ENCODE data around the gene MICALL2.

The MICALL2 gene

DNA sequence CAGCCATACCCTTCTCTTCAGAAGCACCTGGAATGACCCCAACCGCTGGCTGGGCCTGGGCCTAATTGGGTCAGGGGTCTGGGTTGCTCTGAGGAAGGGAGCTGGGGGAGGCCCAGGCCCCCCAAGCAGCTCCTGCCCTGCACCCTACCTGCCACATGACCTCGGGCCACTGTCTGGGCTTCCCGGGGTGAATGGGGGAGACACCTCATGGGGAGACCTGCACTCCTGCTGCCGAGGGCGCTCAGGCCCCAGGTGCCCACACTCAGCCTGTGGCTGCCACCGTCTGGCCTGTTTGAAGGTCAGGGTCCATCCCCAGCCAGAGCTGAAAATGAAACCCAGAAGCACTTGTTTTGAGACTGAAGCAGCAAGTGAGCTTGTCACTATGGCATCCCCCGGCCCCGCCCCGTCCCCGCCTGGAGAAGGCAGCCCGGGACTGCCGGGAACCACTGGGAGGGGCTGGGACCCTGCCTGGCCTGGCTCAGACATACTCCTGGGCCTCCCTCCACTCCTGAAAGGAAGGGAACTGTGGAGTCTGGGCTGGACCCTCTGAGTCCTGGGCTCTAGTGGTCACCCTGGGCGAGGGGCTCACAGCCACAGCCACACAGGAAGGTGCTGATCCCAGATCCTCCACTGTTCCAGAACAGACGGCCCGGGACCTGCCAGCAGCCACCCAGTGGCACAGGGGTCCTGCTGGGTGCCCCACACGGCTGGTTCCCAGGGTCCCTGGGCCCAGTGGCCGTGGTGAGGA lies 7.4 kb upstream of the MICALL2 start:
- no peak for DNase-seq

DNA sequence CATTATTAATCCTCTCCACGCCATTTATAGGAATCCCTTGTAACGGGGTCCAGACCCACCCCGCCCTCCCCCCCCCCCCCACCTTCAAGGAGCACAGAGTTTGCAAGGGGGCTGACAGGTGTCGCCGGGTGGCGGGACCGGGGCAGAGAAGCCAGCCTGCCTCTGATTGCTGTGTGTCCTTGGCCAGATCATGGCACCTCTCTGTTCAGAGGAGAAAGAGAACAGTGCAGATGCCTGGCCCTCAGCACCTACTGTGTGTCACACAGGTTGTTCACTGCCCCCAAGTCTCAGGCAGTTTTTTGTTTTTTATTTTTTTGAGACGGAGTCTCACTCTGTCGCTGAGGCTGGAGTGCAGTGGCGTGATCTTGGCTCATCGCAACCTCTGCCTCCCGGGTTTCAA lies 5.4 kb upstream of the MICALL2 start:
- DNase-seq: no peak

DNA sequence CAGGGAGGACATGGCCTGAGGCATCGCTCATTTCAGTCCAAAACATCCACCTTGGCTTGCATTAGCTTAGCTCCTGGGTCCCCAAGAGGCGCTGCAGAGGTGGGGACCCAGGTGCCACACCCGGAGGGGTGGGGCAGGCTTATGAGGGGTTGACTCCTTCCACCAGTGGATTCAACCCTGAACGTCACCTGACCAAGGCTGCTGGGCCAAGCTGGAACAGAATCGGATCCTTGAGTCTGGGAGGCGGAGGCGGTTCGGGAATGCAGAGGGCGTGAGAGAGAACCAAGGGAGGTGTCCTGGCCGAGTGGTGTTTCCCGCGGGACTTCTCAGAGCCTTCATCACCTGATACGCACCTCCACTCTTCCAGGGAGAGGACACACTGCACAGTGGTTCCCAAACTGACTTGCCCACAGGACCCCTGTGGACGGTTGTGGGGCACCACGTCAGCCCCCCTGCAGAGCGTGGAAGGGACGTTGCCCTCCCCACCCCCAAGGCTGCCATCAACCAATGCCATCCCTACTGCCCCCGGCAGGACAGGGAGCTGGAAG lies 4.5 kb upstream of the MICALL2 start:
- no peak for DNase-seq

DNA sequence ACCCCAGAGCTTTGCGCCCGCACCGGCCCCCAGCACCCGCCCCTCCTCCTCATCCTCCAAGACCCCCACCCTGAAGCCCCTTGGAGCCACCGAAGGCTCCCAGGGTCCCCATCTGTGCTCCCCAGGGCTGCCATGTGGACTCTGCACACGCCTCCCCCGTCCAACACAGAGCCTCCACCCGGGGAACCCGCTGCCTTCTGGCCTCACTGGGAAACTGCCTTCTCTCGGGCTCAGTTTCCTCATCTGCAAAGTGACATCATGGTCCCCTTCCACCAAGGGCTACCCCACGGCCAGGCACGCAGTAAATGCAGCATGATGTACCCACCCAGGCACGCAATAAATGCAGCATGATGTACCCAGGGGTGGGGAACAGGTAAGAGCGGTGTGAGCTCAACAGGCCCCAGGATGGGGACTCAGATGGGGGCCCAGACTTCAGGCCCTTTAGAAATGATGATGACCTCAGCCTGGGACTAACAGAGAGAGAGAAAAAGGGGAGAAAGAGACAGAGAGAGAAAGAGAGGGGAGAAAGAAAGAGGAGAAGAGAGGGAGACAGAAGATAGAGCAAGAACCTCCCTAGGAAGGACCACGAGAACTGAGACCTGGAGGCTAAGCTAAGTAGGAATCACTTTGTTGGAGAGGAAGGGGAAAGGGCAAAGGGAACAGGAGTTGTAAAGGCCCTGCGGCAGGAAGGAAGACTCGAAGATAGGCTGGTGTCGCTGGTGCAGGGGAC lies 2.5 kb upstream of the MICALL2 start:
- no peak for DNase-seq

DNA sequence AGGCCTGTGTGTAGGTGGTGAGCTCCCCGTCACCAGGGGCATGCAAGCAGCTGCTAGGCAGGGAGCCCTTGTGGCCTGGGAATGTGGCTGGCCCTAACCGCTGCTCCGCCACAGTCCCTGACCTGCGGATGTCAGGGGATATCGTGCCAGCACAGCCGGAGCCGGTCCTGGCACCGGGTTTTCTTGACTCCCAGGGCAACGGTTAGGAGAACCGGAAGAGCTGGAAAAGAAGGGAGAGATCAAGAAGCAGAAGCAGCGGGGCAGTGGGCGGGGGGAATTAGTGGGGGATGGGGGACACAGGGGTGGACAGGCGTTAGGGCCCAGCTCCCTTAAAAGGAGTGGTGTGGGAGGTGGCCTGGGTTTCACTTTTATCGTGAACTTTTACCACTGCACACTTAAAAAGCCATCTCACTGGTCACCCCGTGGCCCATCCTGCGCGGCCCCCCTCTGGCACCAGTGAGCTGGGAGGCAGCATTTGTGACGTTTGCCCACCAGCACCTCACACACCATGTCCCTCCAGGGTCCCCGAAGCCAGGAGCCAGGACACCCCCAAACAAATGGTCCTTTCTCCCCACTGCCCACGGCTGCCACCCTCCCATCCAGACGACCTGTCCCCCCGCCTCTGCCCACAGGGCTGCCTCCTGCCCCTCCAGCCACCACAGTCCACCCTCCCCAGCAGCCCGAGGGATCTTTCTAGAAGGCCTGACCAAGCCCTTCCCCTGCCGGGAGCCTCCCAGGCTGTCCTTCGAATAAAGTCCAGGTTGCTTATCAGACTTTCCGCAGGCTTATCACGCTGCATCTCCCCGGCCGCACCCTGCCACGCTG lies 1.8 kb upstream of the MICALL2 start:
- no peak for DNase-seq

DNA sequence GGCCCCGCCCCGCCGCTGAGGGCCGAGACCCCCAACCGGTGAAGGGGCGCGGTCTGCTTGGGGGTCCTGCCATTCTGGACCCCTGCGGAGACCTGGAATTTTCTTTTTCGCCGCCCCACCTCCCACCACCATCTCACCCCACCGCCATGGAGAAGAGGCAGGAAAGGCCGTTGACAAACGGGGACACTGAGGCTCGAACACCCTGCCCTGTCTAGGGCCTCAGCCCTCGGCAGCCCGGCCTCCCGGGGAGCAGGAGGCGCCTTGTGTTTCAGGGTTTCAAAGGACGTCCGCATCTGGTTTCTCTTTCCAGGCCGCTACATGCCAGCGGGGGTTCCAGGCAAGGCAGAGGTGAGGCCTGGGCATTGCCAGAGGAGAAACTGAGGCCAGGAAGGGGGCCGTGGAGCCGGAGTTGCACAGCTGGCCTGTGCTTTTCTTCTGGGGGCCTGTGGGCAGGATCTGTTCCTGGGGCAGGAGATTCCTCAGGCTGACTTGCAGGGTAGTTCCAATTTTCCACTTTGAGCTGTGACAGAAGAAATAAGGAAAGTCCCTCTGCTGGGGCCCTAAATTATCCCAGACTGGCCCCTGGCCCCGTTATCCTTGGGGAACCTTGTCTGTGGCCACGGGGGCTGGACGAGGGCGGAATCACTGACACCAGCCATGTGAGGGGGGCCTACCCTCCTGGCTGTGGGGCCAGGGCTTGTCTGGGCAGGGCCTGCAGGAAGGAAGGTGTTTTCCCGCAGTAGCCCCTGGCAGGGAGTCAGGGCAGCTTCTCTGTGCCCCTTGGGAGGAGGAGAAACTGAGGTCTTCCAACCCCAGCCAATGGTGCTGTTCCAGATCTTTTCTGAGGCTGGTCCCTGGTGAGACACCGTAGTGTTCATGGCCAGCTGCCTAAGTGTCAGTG lies 900 bp upstream of the MICALL2 start:
- no peak for DNase-seq

DNA sequence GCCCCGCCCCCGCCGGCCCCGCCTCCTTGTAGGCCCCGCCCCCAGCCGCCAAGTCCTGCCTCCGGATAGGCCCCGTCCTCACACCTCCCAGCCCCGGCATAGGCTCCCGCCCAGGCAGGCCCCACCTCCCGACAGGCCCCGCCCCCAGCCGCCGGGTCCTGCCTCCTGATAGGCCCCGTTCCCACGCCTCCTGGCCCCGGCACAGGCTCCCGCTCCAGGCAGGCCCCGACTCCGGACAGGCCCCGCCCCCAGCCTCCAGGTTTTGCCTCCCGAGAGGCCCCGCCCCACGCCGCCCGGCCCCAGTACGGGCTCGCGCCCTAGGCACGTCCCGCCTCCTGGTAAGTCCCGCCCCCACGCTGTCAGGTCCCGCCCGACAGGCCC lies 232 bp upstream of the MICALL2 start:
- peak; percentile 96 for DNase-seq

DNA sequence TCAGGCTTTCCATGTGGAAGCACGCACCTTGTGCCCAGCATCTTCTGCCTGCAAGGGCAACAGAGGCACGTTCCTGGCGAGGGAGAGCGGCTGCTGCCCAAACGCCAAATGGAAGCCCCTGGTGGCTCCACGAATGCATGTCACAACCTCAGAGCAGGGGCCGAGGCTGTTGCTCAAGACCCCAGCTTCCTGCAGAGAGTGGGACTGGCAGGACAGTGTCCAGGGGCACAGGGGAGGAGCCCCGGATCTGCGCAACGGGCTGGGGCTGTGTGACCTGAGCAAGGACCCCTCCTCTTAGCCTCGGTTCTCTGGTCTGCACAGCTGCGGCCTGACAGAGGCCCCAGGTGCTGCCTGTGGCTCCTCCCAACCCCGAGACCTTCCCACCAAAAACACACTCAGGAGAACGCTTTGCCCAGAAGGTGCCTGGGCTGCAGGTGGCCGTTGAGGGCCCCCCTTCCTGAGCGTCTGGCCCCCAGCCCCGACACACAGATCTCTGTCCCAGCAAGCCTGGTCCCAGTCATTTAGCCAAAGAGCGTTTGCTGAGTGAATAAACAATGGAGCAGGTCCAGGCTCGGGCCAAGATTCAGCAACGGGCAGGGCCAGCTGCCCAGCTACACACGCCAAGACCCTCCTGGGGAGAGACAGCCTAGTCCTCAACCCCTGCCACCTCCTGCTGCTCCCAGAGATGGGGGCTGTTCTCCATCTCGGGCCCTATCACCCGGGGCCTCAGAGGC lies 1.2 kb downstream of the MICALL2 start:
- DNase-seq: no peak

DNA sequence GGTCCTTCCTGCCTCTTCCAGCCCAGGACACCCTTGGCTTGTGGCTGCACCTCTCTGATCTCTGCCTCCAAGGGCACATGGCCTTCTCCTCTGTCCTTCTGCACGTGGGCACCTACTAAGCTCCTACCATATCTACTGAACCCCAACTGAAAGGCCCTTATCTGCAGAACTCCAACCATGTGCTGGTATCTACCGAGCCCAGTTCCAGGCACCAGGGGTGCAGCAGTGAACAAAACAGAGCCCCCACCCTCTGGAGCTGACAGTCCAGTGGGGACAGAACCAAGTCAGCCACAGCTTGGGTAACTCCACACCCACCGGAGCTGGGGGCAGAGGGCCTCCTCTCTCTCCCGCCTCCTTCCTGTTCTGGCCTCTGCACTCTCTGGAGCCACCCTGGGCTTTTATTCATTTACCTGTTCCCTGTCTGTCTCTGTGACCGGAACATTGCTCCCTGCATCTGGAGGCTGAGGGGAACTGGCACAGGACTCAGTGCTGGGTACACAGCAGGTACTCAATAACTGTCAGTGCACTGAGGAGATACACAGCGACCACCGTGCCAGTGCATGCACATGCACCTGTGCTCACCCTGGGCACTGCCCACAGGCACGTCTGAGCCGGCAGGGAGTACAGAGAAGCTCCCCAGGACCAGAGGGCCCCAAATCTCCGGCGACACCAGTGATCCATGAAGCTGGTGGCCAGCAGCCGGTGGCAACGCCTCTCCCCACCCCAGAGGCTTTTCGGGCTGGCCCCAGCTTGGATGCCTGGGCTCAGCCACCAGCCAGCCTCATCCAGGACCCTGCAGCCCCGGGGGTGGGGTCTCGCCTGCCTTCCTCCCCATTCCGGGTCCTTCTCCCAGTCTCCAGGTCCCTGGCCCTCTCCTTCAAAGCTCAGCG lies 2.0 kb downstream of the MICALL2 start:
- no peak for DNase-seq

DNA sequence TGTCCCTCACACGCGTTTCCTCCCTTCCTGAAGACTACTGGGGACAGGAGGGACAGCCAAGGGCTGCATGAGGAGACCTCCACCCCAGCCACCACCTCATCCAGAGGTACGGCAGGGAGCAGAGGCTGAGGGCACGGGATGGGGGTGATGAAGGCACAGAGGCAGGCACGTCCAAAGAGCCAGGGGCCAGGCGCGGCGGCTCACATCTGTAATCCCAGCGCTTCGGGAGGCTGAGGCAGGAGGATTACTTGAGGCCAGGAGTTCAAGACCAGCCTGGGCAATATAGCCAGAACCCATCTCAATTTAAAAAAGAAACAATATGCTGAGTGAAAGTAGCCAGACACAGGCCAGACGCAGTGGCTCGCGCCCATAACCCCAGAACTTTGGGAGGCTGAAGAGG lies 3.3 kb downstream of the MICALL2 start:
- DNase-seq: no peak

DNA sequence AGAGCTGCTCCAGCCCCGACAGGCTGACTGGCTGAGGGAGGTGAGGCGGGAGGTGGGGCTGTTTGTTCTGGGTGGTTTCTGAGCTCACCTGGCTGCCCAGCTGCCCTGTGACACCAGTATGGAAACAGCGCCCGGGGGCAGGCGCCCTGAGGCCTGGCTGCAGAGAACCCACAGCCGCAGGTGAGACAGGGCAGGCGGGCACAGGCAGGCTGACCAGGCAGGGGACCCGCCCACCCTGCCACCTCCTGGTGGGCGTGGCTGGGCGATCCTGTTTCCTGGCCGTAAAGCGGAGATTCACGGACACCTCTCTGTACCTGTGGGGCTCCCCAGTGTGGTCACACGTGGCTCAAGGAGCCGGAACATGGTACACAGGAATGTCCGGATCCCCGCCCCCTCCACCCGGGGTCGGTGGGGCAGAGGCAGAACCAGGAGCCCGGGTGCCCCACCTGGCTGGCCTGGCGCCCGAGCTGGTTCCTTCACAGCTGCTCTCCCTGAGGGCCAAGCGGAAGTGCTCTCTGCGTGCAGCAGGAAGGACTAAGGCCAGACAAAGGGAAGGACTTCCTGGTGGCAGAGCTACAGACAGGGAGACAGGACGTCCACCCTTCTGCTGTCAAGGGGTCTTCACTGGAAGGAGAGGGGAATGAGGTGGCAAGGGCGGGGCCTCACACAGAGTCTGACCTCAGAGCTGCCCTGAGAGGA lies 3.9 kb downstream of the MICALL2 start:
- no peak for DNase-seq

DNA sequence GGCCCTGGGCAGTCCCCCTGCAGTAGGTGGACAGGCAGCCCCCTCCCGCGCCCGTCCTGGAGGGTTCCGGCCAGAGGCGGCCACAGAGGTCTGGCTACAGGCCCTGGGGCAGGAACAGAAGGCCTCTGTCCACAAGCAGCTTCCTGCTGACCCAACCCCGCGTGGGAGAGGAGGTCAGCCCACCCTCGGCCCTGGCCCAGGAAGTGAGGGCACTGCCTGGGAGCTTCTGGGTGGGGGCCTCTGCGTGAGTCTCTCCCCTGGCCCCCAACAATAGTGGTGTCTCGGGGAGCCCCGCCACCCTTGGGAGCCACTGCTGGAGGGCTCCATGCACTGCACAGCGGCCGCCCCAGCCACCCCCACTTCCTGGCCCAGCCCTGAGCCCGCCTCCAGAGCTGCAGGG lies 4.7 kb downstream of the MICALL2 start:
- DNase-seq: no peak

DNA sequence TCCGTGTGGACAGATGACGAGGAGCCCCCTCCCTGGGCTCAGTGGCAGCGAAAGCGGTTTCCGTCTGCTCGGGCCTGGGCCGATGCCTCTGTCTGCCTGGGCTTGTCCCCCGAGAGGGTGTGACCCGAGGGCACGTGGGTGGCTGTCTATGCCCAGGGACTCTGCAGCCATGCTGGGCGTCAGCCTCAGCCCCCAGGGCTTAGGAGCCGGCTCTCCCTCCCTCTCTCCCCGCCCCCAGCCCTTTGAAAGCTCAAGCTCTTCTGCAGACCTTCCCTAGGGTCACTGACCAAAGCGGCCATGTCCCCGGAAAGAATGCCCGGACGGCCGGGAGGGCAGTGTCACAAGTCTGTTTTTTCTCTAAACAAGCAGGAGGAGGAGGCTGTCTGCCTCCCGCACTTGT lies 7.1 kb downstream of the MICALL2 start:
- DNase-seq: no peak

DNA sequence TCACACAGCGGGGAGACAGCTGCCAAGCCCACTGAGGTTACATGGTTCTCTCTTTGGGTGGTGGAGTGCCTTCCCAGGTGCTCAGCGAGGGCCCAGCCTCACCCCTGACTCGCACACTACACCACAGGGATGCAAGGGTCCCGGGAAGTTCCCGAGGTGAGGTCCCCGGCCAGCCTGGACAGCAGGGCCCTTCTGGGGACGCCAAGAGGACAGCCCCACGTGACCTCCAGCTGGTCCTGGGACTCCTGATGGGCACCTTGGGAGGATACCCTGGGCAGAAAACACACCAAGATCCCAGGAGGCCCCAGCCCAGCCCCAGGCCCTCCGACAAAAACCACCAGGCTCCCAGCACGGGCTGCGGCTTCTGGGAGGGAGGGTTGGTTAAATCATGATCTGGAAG lies 8.3 kb downstream of the MICALL2 start:
- no peak for DNase-seq

DNA sequence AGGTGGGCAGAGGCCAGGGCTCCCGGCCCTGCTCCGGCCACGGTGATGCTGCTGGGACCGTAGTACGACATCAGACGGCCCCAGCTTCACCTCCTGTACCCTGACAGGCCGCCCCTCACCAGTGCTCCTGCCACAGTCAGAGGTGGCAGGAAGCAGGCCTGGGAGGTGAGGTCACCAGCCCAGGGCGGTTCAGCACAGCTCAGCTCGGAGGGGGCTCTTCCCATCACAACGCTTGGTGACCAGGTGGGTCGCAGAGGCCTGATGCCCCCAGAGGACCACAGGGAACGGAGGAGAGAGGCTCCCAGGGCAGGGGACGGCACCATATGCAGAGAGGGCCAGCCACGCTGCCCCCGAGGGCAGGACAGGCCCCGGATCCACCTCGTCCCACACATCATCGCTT lies 8.8 kb downstream of the MICALL2 start:
- no peak for DNase-seq

DNA sequence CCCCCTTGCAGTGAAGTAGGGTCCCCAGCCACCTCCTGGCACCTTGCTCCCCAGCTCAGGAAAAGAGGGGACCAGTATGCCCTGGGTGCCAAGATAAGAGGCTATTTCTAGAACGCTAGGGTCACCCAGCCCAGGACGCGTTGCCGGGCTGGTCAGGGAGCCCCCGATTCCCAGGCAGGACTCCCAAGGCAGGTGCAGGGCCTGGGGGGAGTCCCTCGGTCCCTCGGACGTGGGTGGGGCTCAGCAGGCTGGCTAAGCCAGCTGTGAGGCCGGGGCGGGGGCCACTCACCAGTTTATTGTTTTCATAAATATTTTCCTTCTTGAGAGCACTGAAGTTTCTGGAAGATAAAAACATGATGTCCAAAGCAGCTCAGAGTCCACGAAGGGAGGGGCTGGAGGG lies 9.3 kb downstream of the MICALL2 start:
- no peak for DNase-seq

DNA sequence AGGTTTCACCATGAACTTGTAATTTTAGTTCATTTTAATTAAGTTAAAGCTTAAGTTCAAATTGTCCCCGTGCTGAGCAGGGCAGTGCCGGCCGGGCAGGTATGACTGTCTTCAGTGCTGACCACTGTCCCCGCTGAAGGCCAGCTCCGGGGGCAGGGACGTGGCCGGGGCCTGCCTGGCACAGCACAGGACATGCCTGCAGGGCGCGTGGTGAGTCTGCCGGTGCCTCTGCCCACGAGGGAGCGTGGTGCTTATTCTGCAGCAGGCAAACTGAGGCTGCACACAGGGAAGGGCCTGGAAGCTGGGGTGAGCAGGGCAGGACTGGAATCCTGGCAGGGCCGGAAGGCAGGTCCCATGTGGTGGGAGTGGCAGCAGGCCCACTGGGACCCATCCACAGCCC lies 9.8 kb downstream of the MICALL2 start:
- no peak for DNase-seq

DNA sequence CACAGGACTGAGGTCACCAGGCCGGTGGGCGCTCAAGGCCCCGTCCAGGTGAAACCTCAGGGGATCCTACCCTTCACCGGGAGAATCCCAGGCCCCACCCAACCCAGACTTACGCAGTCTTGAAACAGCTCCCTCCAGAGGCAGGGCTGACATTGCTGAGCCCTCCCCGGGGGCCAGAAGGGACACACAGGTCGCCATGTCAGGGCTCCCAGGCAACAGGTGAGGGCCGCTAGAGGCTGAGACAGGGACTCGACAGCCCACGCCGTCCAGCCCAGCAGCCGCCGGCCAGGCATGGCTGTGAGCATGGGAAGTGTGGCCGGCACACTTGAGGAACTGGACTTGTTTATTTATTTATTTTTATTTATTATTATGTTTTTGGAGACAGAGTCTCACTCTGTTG lies 10.3 kb downstream of the MICALL2 start:
- DNase-seq: no peak

DNA sequence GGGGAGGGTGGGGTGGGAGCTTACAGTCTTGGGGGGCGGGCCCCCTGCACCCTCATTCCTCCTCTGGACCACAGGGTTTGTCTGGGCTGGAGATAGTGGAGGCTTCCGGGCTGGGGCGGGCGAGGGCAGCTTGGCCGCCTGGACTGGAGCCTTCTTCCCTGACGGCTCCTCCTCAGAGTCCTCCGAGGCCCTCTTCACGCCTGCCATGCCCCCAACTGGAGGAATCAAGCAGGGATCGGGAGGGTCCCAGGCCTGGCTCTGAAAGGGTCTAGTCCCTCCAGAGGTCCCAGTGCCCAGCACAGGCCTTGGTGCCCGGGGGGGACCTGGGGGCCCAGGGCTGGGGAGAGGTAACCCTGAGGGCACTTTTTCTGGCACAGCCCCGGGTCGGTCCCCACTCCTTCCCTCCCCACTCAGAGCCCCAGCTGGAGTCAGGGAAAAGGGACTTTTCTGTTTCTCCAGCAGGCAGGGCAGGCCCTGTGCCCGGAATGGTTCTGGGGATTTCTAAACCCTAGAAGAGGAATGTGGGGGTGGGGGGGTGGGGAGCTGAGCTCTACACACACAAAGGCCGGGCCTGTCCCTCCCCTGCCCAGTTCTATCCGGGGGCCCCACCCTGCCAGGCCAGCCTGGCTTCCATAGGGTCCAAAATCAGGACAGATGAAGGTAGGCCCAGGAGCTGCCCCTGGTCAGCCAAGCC lies 11.6 kb downstream of the MICALL2 start:
- DNase-seq: no peak

Measured in effector CD4-positive, alpha-beta T cell (primary cell).